ENCODE results near the gene SOCS1. TPM values are rescaled to one million over a fixed set of nuclear protein-coding genes. Genes with fewer than 3 reads are reported as not detected.

SOCS1 gene
- total and polyA plus RNA-seq, 12 donors = 0.53 to 11.9 (median 5.1) TPM

DNA sequence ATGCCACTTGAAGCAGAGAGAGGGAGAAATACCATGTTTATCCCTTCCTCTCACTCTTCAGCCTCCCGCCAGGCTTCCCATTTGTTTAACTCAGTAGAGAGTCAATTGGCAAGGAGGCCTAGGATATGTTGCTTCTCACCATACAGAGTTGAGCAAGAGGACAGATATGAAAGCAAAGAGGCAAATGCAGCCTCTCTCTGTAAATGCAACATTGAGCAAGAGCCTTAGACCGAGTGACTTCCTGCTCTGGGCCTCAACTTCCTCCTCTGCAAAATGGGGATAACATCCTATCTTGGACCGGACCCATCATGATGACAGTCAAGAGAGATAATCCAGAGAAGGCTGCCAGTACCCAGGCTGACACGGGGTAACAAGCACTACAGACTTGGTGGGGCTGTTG is 36.8 kb downstream of the SOCS1 start:
- H3K27me3 ChIP-seq = no peaks in the 10 kb centered on the region
- H3K36me3 ChIP-seq (replicated peaks in 1 of 2) = no peaks in the 10 kb centered on the region
- 71 to 92% (median 81%) methylated on average over 3 to 4 of the region's 4 CpGs for WGBS, 4 donors
- H3K9me3 ChIP-seq (replicated peaks in 1 of 3) = no peaks in the 10 kb centered on the region
- no peak overlapping the region for H3K4me3 ChIP-seq
- no peak for TF ChIP-seq POLR2A (IDR thresholded peaks at IDR 0.05)
- TF ChIP-seq, protein P1, sequence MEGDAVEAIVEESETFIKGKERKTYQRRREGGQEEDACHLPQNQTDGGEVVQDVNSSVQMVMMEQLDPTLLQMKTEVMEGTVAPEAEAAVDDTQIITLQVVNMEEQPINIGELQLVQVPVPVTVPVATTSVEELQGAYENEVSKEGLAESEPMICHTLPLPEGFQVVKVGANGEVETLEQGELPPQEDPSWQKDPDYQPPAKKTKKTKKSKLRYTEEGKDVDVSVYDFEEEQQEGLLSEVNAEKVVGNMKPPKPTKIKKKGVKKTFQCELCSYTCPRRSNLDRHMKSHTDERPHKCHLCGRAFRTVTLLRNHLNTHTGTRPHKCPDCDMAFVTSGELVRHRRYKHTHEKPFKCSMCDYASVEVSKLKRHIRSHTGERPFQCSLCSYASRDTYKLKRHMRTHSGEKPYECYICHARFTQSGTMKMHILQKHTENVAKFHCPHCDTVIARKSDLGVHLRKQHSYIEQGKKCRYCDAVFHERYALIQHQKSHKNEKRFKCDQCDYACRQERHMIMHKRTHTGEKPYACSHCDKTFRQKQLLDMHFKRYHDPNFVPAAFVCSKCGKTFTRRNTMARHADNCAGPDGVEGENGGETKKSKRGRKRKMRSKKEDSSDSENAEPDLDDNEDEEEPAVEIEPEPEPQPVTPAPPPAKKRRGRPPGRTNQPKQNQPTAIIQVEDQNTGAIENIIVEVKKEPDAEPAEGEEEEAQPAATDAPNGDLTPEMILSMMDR (IDR thresholded peaks at IDR 0.05) = no peak
- H3K27ac ChIP-seq = no peak overlapping the region
- peaks cover 0 to 17% of the 10 kb centered on the region in 2 donors for H3K4me1 ChIP-seq (replicated peaks in 1 of 2)
- no peak for DNase-seq
- intact Hi-C loops (cut with DNase I) = no loop called here

- H3K9me3 ChIP-seq (replicated peaks in 1 of 3) = no peaks in the 10 kb centered on the region
- DNase-seq = no peak
- intact Hi-C loops (cut with DNase I) = no loop called here
- no peak overlapping the region for H3K27ac ChIP-seq
- H3K27me3 ChIP-seq = no peaks in the 10 kb centered on the region
- H3K4me1 ChIP-seq (replicated peaks in 1 of 2) = peaks cover 0 to 11% of the 10 kb centered on the region in 2 donors
- H3K4me3 ChIP-seq = no peak overlapping the region
- TF ChIP-seq POLR2A (IDR thresholded peaks at IDR 0.05) = no peak
- TF ChIP-seq, protein P1 (IDR thresholded peaks at IDR 0.05) = peak; percentile 9 to 46 (median 22)
- no peaks in the 10 kb centered on the region for H3K36me3 ChIP-seq (replicated peaks in 1 of 2)
- WGBS, 4 donors = 75 to 94% (median 87%) methylated on average over 1 of the region's 1 CpG
These were observed 37.4 kb downstream of the SOCS1 start for GRCh38 chr16:11218604-11218962.

GRCh38 chr16:11217651-11218603 is 38.1 kb downstream of the SOCS1 start:
- H3K9me3 ChIP-seq (replicated peaks in 1 of 3) = no peaks in the 10 kb centered on the region
- intact Hi-C loops (cut with DNase I) = no loop called here
- DNase-seq = no peak
- WGBS, 4 donors = 71 to 88% (median 83%) methylated on average over 3 of the region's 3 CpGs
- H3K27ac ChIP-seq = no peak overlapping the region
- H3K4me1 ChIP-seq (replicated peaks in 1 of 2) = peaks cover 0 to 11% of the 10 kb centered on the region in 2 donors
- H3K4me3 ChIP-seq = no peak overlapping the region
- no peaks in the 10 kb centered on the region for H3K27me3 ChIP-seq
- no peaks in the 10 kb centered on the region for H3K36me3 ChIP-seq (replicated peaks in 1 of 2)
- TF ChIP-seq POLR2A (IDR thresholded peaks at IDR 0.05) = no peak
- TF ChIP-seq, protein P1 (IDR thresholded peaks at IDR 0.05) = no peak

- no peak overlapping the region for H3K4me3 ChIP-seq
- peaks cover 0 to 11% of the 10 kb centered on the region in 2 donors for H3K4me1 ChIP-seq (replicated peaks in 1 of 2)
- 93 to 96% (median 94%) methylated on average over 3 of the region's 3 CpGs for WGBS, 4 donors
- no peak for DNase-seq
- no peaks in the 10 kb centered on the region for H3K36me3 ChIP-seq (replicated peaks in 1 of 2)
- no peaks in the 10 kb centered on the region for H3K9me3 ChIP-seq (replicated peaks in 1 of 3)
- H3K27ac ChIP-seq = no peak overlapping the region
- no peaks in the 10 kb centered on the region for H3K27me3 ChIP-seq
- TF ChIP-seq, protein P1 (IDR thresholded peaks at IDR 0.05) = no peak
- no peak for TF ChIP-seq POLR2A (IDR thresholded peaks at IDR 0.05)
- intact Hi-C loops (cut with DNase I) = no loop called here
These were observed 40.0 kb downstream of the SOCS1 start for GRCh38 chr16:11215935-11216556.

Data from adrenal gland (tissue), 12 donors.